ENCODE results near the gene FBXW10B. TPM values are rescaled to one million over a fixed set of nuclear protein-coding genes. Genes with fewer than 3 reads are reported as not detected.
"Not testable (repeated sequence)": the region's sequence is repeated elsewhere in the genome, so short reads cannot be mapped to it uniquely, and the experiment has no call there.

Gene FBXW10B
- total RNA-seq, 2 donors from 2014 or later: 2.0 TPM

GRCh38 chr17:15615850-15616249, 3.7 kb downstream of the FBXW10B start:
- not testable (repeated sequence) for H3K9me3 Mint-ChIP-seq; H3K36me3 Mint-ChIP-seq; H3K4me3 Mint-ChIP-seq; DNase-seq (ENCODE audit: low spot score); ATAC-seq; H3K27ac Mint-ChIP-seq; H3K4me1 Mint-ChIP-seq (ENCODE audit: low read depth in 2 of 2); H3K27me3 Mint-ChIP-seq

GRCh38 chr17:15613111-15613510, 6.4 kb downstream of the FBXW10B start:
- DNase-seq (ENCODE audit: low spot score); H3K4me3 Mint-ChIP-seq; H3K4me1 Mint-ChIP-seq (ENCODE audit: low read depth in 2 of 2); H3K27ac Mint-ChIP-seq; H3K27me3 Mint-ChIP-seq; H3K36me3 Mint-ChIP-seq; H3K9me3 Mint-ChIP-seq; ATAC-seq: not testable (repeated sequence)

GRCh38 chr17:15592960-15593359, 26.5 kb downstream of the FBXW10B start:
- not testable (repeated sequence) for H3K9me3 Mint-ChIP-seq; H3K4me3 Mint-ChIP-seq; H3K27me3 Mint-ChIP-seq; H3K36me3 Mint-ChIP-seq; DNase-seq (ENCODE audit: low spot score); ATAC-seq; H3K27ac Mint-ChIP-seq
- H3K4me1 Mint-ChIP-seq (ENCODE audit: low read depth in 2 of 2): peaks cover 24 to 28% of the 10 kb centered on the region in 2 donors

- H3K4me3 Mint-ChIP-seq; H3K36me3 Mint-ChIP-seq; DNase-seq (ENCODE audit: low spot score); ATAC-seq; H3K9me3 Mint-ChIP-seq; H3K27me3 Mint-ChIP-seq: not testable (repeated sequence)
- Mint-ChIP-seq H3K27ac (peak overlapping the region in 1 of 2 donors; percentile 26), H3K4me1 (ENCODE audit: low read depth in 2 of 2) (peaks cover 24 to 35% of the 10 kb centered on the region in 2 donors)
These were observed 27.5 kb downstream of the FBXW10B start for GRCh38 chr17:15591986-15592385.

GRCh38 chr17:15590844-15591243, 28.7 kb downstream of the FBXW10B start:
- Mint-ChIP-seq H3K27ac (peak overlapping the region; percentile 73 to 80), H3K4me1 (ENCODE audit: low read depth in 2 of 2) (peaks cover 24 to 41% of the 10 kb centered on the region in 2 donors), H3K4me3 (peak overlapping the region; percentile 80)
- not testable (repeated sequence) for DNase-seq (ENCODE audit: low spot score); ATAC-seq; H3K27me3 Mint-ChIP-seq; H3K36me3 Mint-ChIP-seq; H3K9me3 Mint-ChIP-seq

GRCh38 chr17:15589544-15590536, 29.7 kb downstream of the FBXW10B start:
- peak; percentile 82 to 83 for ATAC-seq
- H3K36me3 Mint-ChIP-seq; DNase-seq (ENCODE audit: low spot score); H3K27me3 Mint-ChIP-seq; H3K9me3 Mint-ChIP-seq: not testable (repeated sequence)
- Mint-ChIP-seq H3K4me1 (ENCODE audit: low read depth in 2 of 2) (peaks cover 24 to 41% of the 10 kb centered on the region in 2 donors), H3K4me3 (peak overlapping the region; percentile 80), H3K27ac (peak overlapping the region; percentile 73 to 80)

- H3K27me3 Mint-ChIP-seq; DNase-seq (ENCODE audit: low spot score); ATAC-seq; H3K4me3 Mint-ChIP-seq; H3K27ac Mint-ChIP-seq; H3K36me3 Mint-ChIP-seq; H3K9me3 Mint-ChIP-seq: not testable (repeated sequence)
- peaks cover 24 to 41% of the 10 kb centered on the region in 2 donors for H3K4me1 Mint-ChIP-seq (ENCODE audit: low read depth in 2 of 2)
These were observed 31.5 kb downstream of the FBXW10B start for GRCh38 chr17:15588017-15588416.

GRCh38 chr17:15583313-15583712, 36.2 kb downstream of the FBXW10B start:
- ATAC-seq; H3K27ac Mint-ChIP-seq; H3K9me3 Mint-ChIP-seq; H3K27me3 Mint-ChIP-seq; DNase-seq (ENCODE audit: low spot score); H3K36me3 Mint-ChIP-seq; H3K4me3 Mint-ChIP-seq: not testable (repeated sequence)
- peaks cover 2 to 16% of the 10 kb centered on the region in 2 donors for H3K4me1 Mint-ChIP-seq (ENCODE audit: low read depth in 2 of 2)

GRCh38 chr17:15581462-15581861, 38.0 kb downstream of the FBXW10B start:
- not testable (repeated sequence) for H3K4me3 Mint-ChIP-seq; ATAC-seq; DNase-seq (ENCODE audit: low spot score); H3K9me3 Mint-ChIP-seq; H3K36me3 Mint-ChIP-seq; H3K27me3 Mint-ChIP-seq; H3K4me1 Mint-ChIP-seq (ENCODE audit: low read depth in 2 of 2); H3K27ac Mint-ChIP-seq

GRCh38 chr17:15576848-15577247, 42.7 kb downstream of the FBXW10B start:
- not testable (repeated sequence) for H3K27ac Mint-ChIP-seq; ATAC-seq; H3K4me3 Mint-ChIP-seq; H3K27me3 Mint-ChIP-seq; H3K36me3 Mint-ChIP-seq; DNase-seq (ENCODE audit: low spot score); H3K9me3 Mint-ChIP-seq; H3K4me1 Mint-ChIP-seq (ENCODE audit: low read depth in 2 of 2)

- not testable (repeated sequence) for ATAC-seq, H3K4me3 Mint-ChIP-seq
These were observed 44.8 kb downstream of the FBXW10B start for GRCh38 chr17:15574660-15575059.

GRCh38 chr17:15573870-15574269, 45.6 kb downstream of the FBXW10B start:
- not testable (repeated sequence) for H3K9me3 Mint-ChIP-seq, H3K36me3 Mint-ChIP-seq, H3K4me3 Mint-ChIP-seq

More at GRCh38 chr17:15574660-15575059, 44.8 kb downstream of the FBXW10B start:
- not testable (repeated sequence) for H3K27ac Mint-ChIP-seq; H3K9me3 Mint-ChIP-seq; H3K36me3 Mint-ChIP-seq; DNase-seq (ENCODE audit: low spot score); H3K4me1 Mint-ChIP-seq (ENCODE audit: low read depth in 2 of 2)
- H3K27me3 Mint-ChIP-seq: peaks cover 8 to 11% of the 10 kb centered on the region in 2 donors

More at GRCh38 chr17:15573870-15574269, 45.6 kb downstream of the FBXW10B start:
- DNase-seq (ENCODE audit: low spot score); H3K4me1 Mint-ChIP-seq (ENCODE audit: low read depth in 2 of 2); H3K27ac Mint-ChIP-seq; ATAC-seq: not testable (repeated sequence)
- peaks cover 8 to 11% of the 10 kb centered on the region in 2 donors for H3K27me3 Mint-ChIP-seq

All from natural killer cell treated with Interleukin-12 subunit alpha and Interleukin-12 subunit beta and Interleukin-15 and Interleukin-18, amount 100 ng/mL, for 72 hours (primary cell).